Thoracic aorta (tissue), 2 donors: ENCODE results near the gene TNNI3K. TPM values are rescaled to one million over a fixed set of nuclear protein-coding genes. Genes with fewer than 3 reads are reported as not detected.

ENCODE experiments used
- ATAC-seq: fragments of 150-250 bp; one replicate; pipeline ENCODE4 v1.8.0; 2017; ENCODE audit warnings: low read depth; ENCODE audit not compliant: insufficient number of reproducible peaks, low FRiP score
- DNase-seq: peaks from one replicate; pipeline ENCODE4 v3.0.0-alpha.2; 2020; ENCODE audit warnings: low spot score
- H3K27ac ChIP-seq, 2 donors: fragments of 200-600 bp; sonication (generic); 1 replicate in 1 of 2; 2 replicates in 1 of 2; pipeline ENCODE4 v1.5.1; 2016; ENCODE audit warnings: mild to moderate bottlenecking in 2 of 2, moderate library complexity in 2 of 2
- H3K27me3 ChIP-seq: fragments of 200-600 bp; sonication (generic); replicated peaks from 2 replicates; pipeline ENCODE4 v1.6.0; 2016; ENCODE audit warnings: mild to moderate bottlenecking; ENCODE audit not compliant: insufficient read depth
- H3K36me3 ChIP-seq: fragments of 200-600 bp; sonication (generic); one replicate; pipeline ENCODE4 v1.5.1; 2016
- H3K4me1 ChIP-seq, 2 donors: fragments of 200-600 bp; sonication (generic); 1 replicate in 1 of 2; 2 replicates in 1 of 2; pipeline versions ENCODE4 v1.5.1 to v1.6.0; 2016; ENCODE audit warnings: low read depth in 2 of 2, mild to moderate bottlenecking in 1 of 2; ENCODE audit not compliant: control insufficient read depth in 1 of 2
- H3K4me3 ChIP-seq: fragments of 200-600 bp; sonication (generic); 2 replicates; pipeline ENCODE4 v1.5.1; 2016; ENCODE audit warnings: mild to moderate bottlenecking
- H3K9me3 ChIP-seq: fragments of 200-600 bp; sonication (generic); 2 replicates; pipeline ENCODE4 v1.5.1; 2016
- total RNA-seq, 2 donors: library from RNA; depleted of rRNA; stranded (reverse); fragments of >200 nt; gene quantifications; one replicate each; pipeline versions ENCODE4 v1.1.0 to v1.2.3, GENCODE V29; 2016
- TF ChIP-seq, protein P1 (sequence below): fragments of 200-600 bp; sonication (generic); IDR thresholded peaks from one replicate; pipeline ENCODE4 v1.5.1; 2019; ENCODE audit warnings: antibody characterized with exemption

The TNNI3K gene
- total RNA-seq, 2 donors from 2014 or later = 6.6 to 9.7 TPM

DNA sequence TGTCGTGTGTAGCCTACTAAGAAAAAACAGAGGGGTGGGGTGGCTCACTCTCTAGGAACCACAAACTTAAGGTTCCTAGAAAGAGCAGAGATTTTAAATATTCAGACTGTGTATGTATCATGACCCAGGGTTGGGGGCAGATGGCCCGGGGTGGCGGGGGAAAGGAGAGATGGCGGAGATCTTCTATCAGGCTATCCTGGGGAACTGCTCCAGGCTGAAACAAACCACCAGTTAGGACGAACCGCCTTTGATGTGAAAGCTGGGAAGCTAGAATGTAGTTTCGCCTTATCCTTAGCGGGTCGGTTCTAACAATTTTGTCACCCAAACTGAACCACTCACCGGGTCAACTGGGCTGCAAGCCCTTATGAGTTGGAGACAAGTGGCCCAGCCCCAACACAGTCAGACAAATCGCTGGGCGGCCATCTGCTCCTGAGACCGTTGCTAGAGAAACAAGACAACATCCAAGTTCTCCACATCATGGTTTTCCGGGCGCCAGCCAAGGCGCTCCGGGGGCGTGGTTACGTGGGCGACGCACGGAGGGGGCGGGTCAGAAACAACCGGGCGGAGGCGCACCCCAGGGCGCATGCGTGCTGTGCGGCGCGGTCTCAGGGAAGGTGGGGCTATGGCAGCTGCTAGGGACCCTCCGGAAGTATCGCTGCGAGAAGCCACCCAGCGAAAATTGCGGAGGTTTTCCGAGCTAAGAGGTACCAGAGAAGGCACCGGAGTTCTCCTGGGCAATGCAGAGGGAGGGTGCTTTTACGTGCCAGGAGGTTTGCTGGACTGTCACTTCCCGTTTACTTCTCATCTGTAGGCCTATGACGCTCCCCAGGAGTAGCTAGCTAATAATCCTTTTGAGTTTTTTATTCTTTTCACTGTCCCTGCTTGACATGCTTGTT is 37.3 kb upstream of the TNNI3K start, which contains the start of the genes FPGT and LRRIQ3:
FPGT (plus strand) TSS at position 586 of the 896 bp plus-strand sequence; CDS start at position 623, 37 bp downstream.
LRRIQ3 (minus strand) TSS at position 520 of the 896 bp plus-strand sequence. CDS start 14,492 bp downstream, outside the sequence.
- ATAC-seq (peak; percentile 96), DNase-seq (peak; percentile 85)
- Histone ChIP-seq H3K36me3 (no peaks in the 10 kb centered on the region), H3K4me1 (peaks cover 12 to 14% of the 10 kb centered on the region in 2 donors), H3K9me3 (no peaks in the 10 kb centered on the region), H3K4me3 (peak within 1 kb of the TSS; percentile 83), H3K27me3 (no peaks in the 10 kb centered on the region), H3K27ac (peak within 1 kb of the TSS; percentile 48 to 76)
- TF ChIP-seq, protein P1, sequence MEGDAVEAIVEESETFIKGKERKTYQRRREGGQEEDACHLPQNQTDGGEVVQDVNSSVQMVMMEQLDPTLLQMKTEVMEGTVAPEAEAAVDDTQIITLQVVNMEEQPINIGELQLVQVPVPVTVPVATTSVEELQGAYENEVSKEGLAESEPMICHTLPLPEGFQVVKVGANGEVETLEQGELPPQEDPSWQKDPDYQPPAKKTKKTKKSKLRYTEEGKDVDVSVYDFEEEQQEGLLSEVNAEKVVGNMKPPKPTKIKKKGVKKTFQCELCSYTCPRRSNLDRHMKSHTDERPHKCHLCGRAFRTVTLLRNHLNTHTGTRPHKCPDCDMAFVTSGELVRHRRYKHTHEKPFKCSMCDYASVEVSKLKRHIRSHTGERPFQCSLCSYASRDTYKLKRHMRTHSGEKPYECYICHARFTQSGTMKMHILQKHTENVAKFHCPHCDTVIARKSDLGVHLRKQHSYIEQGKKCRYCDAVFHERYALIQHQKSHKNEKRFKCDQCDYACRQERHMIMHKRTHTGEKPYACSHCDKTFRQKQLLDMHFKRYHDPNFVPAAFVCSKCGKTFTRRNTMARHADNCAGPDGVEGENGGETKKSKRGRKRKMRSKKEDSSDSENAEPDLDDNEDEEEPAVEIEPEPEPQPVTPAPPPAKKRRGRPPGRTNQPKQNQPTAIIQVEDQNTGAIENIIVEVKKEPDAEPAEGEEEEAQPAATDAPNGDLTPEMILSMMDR = no peak

DNA sequence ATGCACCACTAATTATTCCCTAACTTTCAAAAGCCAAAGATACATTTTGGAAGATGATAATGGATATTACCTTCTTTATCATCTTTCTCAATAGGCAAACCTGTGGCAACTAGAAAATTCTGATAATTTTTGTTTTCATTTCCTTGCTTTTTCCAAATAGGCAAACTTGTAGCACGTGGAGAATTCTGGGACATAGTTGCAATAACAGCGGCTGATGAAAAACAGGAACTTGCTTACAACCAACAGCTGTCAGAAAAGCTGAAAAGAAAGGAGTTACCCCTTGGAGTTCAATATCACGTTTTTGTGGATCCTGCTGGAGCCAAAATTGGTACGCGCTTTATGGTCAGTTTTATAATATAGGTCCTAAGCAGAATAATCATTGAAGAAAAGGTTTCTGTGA is 35.7 kb upstream of the TNNI3K start:
- DNase-seq = no peak
- H3K27ac ChIP-seq = no peak overlapping the region
- H3K27me3 ChIP-seq = no peaks in the 10 kb centered on the region
- no peak for ATAC-seq
- H3K36me3 ChIP-seq = peaks cover 2% of the 10 kb centered on the region
- H3K4me1 ChIP-seq = peaks cover 12 to 14% of the 10 kb centered on the region in 2 donors
- H3K4me3 ChIP-seq = no peak overlapping the region
- no peaks in the 10 kb centered on the region for H3K9me3 ChIP-seq
- TF ChIP-seq, protein P1 = no peak

GRCh38 chr1:74205266-74205665 is 29.9 kb upstream of the TNNI3K start:
- H3K36me3 ChIP-seq = peaks cover 4% of the 10 kb centered on the region
- H3K27me3 ChIP-seq = no peaks in the 10 kb centered on the region
- H3K27ac ChIP-seq = no peak overlapping the region
- no peak for DNase-seq
- TF ChIP-seq, protein P1 = no peak
- H3K4me1 ChIP-seq = no peaks in the 10 kb centered on the region
- no peak for ATAC-seq
- no peak overlapping the region for H3K4me3 ChIP-seq
- no peaks in the 10 kb centered on the region for H3K9me3 ChIP-seq

DNA sequence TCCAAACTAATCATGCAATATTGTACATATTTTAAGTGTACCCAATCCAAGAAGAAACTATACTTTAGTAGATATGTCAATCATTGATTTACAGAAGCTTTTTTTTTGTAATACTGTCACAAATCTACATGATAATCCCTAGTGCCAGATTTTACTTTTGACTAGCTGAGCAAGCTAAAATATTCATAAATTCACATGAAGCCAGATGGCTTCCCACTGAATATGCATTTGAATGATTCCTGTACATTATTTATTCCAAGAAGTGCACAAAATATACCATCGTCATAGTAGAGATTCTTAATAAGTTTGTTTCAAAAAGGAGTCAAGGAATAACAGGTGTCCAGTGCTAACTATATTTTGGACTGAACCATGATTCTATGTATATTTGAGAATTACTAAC is 20.0 kb upstream of the TNNI3K start:
- H3K27ac ChIP-seq = no peak overlapping the region
- TF ChIP-seq, protein P1 = no peak
- H3K9me3 ChIP-seq = no peaks in the 10 kb centered on the region
- no peaks in the 10 kb centered on the region for H3K4me1 ChIP-seq
- DNase-seq (no peak), ATAC-seq (no peak)
- no peaks in the 10 kb centered on the region for H3K36me3 ChIP-seq
- H3K4me3 ChIP-seq = no peak overlapping the region
- no peaks in the 10 kb centered on the region for H3K27me3 ChIP-seq

DNA sequence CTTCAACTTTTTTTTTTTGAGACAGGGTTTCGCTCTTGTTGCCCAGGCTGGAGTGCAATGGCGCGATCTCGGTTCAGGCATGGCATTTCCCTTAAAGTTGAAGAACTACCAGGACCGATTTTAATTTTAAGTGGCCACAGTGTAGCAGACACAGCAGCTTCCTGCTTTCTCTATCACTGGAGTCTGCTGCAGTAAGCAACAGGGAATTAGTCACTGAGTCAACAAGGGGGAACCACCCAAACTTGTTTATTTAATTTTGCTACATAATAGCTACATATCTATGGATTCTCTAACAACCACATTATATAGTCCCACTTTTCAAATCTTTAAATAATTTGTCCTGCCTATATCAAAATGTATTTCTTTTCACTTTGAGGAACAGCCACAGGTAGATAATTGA is 12.5 kb upstream of the TNNI3K start:
- peaks cover 17% of the 10 kb centered on the region for H3K9me3 ChIP-seq
- H3K36me3 ChIP-seq = no peaks in the 10 kb centered on the region
- H3K27ac ChIP-seq = no peak overlapping the region
- H3K27me3 ChIP-seq = no peaks in the 10 kb centered on the region
- H3K4me1 ChIP-seq = no peaks in the 10 kb centered on the region
- H3K4me3 ChIP-seq = no peak overlapping the region
- no peak for DNase-seq
- ATAC-seq = no peak
- TF ChIP-seq, protein P1 = no peak
